Loucy (cell line): ENCODE measurements around the gene UTS2.

ENCODE experiments used
- H2AFZ ChIP-seq: fragments of 200-600 bp; sonication (generic); 2 replicates; pipeline ENCODE4 v1.6.0; 2016; ENCODE audit warnings: antibody characterized with exemption, mild to moderate bottlenecking, low read length, moderate library complexity
- H3F3A ChIP-seq: fragments of 200-600 bp; 2 replicates; pipeline ENCODE4 v1.6.0; 2016; ENCODE audit warnings: antibody characterized with exemption, low read depth, mild to moderate bottlenecking
- H3K27me3 ChIP-seq: fragments of 200-600 bp; sonication (generic); 2 replicates; pipeline ENCODE4 v1.6.1; 2014; ENCODE audit warnings: low read length, mild to moderate bottlenecking; ENCODE audit not compliant: insufficient read depth, poor library complexity, severe bottlenecking
- H3K36me3 ChIP-seq: fragments of 200-600 bp; sonication (generic); 2 replicates; pipeline ENCODE4 v1.6.1; 2016; ENCODE audit warnings: low read length; ENCODE audit not compliant: insufficient read depth
- H3K4me1 ChIP-seq: fragments of 200-600 bp; sonication (generic); 2 replicates; pipeline ENCODE4 v1.5.1; 2014; ENCODE audit warnings: low read length, mild to moderate bottlenecking; ENCODE audit not compliant: insufficient read depth, poor library complexity, severe bottlenecking
- H3K4me2 ChIP-seq: fragments of 200-600 bp; sonication (generic); 2 replicates; pipeline ENCODE4 v1.6.0; 2014; ENCODE audit warnings: antibody characterized with exemption, low read length, low read depth, mild to moderate bottlenecking; ENCODE audit not compliant: poor library complexity, severe bottlenecking
- H3K4me3 ChIP-seq: fragments of 200-600 bp; sonication (generic); 2 replicates; pipeline ENCODE4 v1.5.1; 2014; ENCODE audit warnings: low read length, mild to moderate bottlenecking, mixed read lengths; ENCODE audit not compliant: poor library complexity, severe bottlenecking
- H3K79me2 ChIP-seq: fragments of 200-600 bp; sonication (generic); 2 replicates; pipeline ENCODE4 v1.6.1; 2014; ENCODE audit warnings: low read length; ENCODE audit not compliant: insufficient read depth
- H3K9ac ChIP-seq: fragments of 200-600 bp; sonication (generic); 2 replicates; pipeline ENCODE4 v1.6.0; 2014; ENCODE audit warnings: mild to moderate bottlenecking, low read depth, low read length, moderate library complexity; ENCODE audit not compliant: poor library complexity, severe bottlenecking
- H3K9me2 ChIP-seq: fragments of 200-600 bp; sonication (generic); replicated peaks from 2 replicates; pipeline ENCODE4 v1.6.1; 2016; ENCODE audit warnings: low read depth, low read length, mixed read lengths
- H3K9me3 ChIP-seq: fragments of 200-600 bp; sonication (generic); 2 replicates; pipeline ENCODE4 v1.6.1; 2014; ENCODE audit warnings: mild to moderate bottlenecking, antibody characterized with exemption, low read length, low read depth; ENCODE audit not compliant: insufficient read depth
- H4K20me1 ChIP-seq: fragments of 200-600 bp; sonication (generic); 2 replicates; pipeline ENCODE4 v1.6.0; 2014; ENCODE audit warnings: antibody characterized with exemption, low read length, mild to moderate bottlenecking; ENCODE audit not compliant: insufficient read depth, poor library complexity, severe bottlenecking
- EZH2phosphoT487 ChIP-seq: fragments of 200-600 bp; IDR thresholded peaks from 2 replicates; pipeline ENCODE4 v1.6.1; 2018; ENCODE audit warnings: antibody characterized with exemption, mild to moderate bottlenecking, moderate library complexity, borderline replicate concordance
- TF ChIP-seq, protein P1 (sequence below): fragments of 200-600 bp; sonication (generic); conservative IDR thresholded peaks from 2 replicates; pipeline ENCODE4 v1.5.1; 2014; ENCODE audit warnings: mild to moderate bottlenecking, antibody characterized with exemption, low read length

Gene UTS2

DNA sequence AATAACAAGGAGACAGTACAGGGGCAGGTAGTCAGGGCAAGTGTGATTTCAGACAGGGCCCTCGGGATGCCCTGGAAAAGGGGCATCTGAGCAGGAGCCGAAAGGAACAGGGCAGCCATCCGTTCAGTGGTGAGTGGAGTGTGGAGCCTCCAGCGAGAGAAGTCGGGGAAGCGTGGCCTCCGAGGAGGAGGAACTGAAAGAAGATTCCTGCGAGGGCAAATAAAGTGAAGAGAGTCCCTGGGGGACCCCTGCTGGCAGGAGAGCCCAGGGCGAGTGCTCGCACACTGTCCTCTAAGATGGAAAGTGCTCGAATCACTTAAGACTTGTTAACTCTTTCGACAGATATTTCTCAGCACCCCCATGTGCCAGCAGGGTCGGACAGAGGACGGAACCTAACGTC, 3.5 kb upstream of the UTS2 start:
- Histone ChIP-seq H2AFZ (no peak overlapping the region), H3K36me3 (no peaks in the 10 kb centered on the region), H4K20me1 (no peaks in the 10 kb centered on the region), H3K4me3 (no peak overlapping the region), H3K9ac (no peak overlapping the region), H3F3A (no peaks in the 10 kb centered on the region), H3K9me2 (no peaks in the 10 kb centered on the region), H3K4me2 (no peak overlapping the region), H3K9me3 (no peaks in the 10 kb centered on the region), H3K27me3 (no peaks in the 10 kb centered on the region), H3K79me2 (no peaks in the 10 kb centered on the region), H3K4me1 (no peaks in the 10 kb centered on the region)
- TF ChIP-seq EZH2phosphoT487 = no peak
- TF ChIP-seq, protein P1, sequence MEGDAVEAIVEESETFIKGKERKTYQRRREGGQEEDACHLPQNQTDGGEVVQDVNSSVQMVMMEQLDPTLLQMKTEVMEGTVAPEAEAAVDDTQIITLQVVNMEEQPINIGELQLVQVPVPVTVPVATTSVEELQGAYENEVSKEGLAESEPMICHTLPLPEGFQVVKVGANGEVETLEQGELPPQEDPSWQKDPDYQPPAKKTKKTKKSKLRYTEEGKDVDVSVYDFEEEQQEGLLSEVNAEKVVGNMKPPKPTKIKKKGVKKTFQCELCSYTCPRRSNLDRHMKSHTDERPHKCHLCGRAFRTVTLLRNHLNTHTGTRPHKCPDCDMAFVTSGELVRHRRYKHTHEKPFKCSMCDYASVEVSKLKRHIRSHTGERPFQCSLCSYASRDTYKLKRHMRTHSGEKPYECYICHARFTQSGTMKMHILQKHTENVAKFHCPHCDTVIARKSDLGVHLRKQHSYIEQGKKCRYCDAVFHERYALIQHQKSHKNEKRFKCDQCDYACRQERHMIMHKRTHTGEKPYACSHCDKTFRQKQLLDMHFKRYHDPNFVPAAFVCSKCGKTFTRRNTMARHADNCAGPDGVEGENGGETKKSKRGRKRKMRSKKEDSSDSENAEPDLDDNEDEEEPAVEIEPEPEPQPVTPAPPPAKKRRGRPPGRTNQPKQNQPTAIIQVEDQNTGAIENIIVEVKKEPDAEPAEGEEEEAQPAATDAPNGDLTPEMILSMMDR = no peak

DNA sequence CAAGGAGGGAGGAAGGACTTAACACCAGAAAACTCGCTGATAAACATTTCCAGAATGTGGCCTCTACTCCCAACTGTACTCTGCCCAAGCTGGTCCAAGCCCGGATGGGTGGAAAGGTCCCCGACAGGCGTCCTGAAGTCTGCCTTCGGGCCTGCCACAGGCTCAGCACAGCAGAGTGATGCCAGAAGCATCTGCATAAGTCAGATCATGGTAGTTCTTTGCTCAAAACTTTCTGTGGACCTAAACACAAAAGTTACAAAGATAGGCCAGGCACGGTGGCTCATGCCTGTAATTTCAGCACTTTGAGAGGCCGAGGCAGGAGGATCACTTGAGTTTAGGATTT, 790 bp upstream of the UTS2 start:
- Histone ChIP-seq H4K20me1 (no peaks in the 10 kb centered on the region), H3K27me3 (no peaks in the 10 kb centered on the region), H3K9me2 (no peaks in the 10 kb centered on the region), H2AFZ (no peak overlapping the region), H3F3A (no peaks in the 10 kb centered on the region), H3K36me3 (no peaks in the 10 kb centered on the region), H3K79me2 (no peaks in the 10 kb centered on the region), H3K9me3 (no peaks in the 10 kb centered on the region), H3K4me1 (no peaks in the 10 kb centered on the region), H3K4me2 (no peak overlapping the region), H3K4me3 (no peak overlapping the region), H3K9ac (no peak overlapping the region)
- TF ChIP-seq, protein P1 = no peak
- TF ChIP-seq EZH2phosphoT487 = no peak

DNA sequence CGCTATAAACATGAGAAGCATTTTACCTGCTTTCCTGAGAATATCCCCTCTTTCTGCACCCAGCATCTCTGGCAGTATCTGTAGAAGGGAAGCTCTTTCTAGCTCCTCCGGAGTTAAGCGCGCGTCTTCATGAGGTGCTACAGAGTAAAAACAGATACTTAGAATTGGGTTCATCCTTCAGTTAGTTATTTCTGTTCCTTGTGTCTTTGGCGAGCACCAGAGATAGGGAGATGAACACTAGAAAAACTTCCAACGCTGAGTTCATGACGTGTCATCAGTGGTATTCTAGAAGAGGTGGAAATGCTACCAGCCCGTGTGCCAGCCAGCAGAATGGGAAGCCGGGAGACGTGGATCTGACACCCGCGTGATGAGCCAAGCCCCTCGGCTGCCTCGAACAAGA, 2.1 kb downstream of the UTS2 start:
- Histone ChIP-seq H3K9ac (no peak overlapping the region), H3K4me2 (no peak overlapping the region), H3K9me3 (no peaks in the 10 kb centered on the region), H3K36me3 (no peaks in the 10 kb centered on the region), H3F3A (no peaks in the 10 kb centered on the region), H4K20me1 (no peaks in the 10 kb centered on the region), H3K4me3 (no peak overlapping the region), H3K27me3 (no peaks in the 10 kb centered on the region), H3K79me2 (no peaks in the 10 kb centered on the region), H2AFZ (no peak overlapping the region), H3K4me1 (no peaks in the 10 kb centered on the region), H3K9me2 (no peaks in the 10 kb centered on the region)
- TF ChIP-seq, protein P1 = no peak
- TF ChIP-seq EZH2phosphoT487 = no peak
